DMS 273 (cell line): ENCODE measurements around the gene VARS1.
"Not testable (repeated sequence)": the region's sequence is repeated elsewhere in the genome, so short reads cannot be mapped to it uniquely, and the experiment has no call there.

Source experiments
- DNase-seq: peaks from one replicate; lab custom pipeline; 2025; ENCODE audit not compliant: unreplicated experiment; lab: John Stamatoyannopoulos, UW

VARS1 gene

GRCh38 chr6:31795616-31796298, at the start of gene VARS1:
Gene VARS1 (minus strand): TSS chr6:31795752. CDS start chr6:31795217, 535 bp downstream.
- peak; percentile 96 for DNase-seq

GRCh38 chr6:31844507-31844906, 49.0 kb upstream of the VARS1 start:
- no peak for DNase-seq

- DNase-seq = peak; percentile 58
These were observed 46.5 kb upstream of the VARS1 start for GRCh38 chr6:31842053-31842452.

- DNase-seq = not testable (repeated sequence)
These were observed 44.2 kb upstream of the VARS1 start for GRCh38 chr6:31839779-31840126.

GRCh38 chr6:31838968-31839367, 43.4 kb upstream of the VARS1 start:
- no peak for DNase-seq

- DNase-seq = not testable (repeated sequence)
These were observed 42.6 kb upstream of the VARS1 start for GRCh38 chr6:31838114-31838553.

- DNase-seq = no peak
These were observed 42.0 kb upstream of the VARS1 start for GRCh38 chr6:31837369-31838113.

GRCh38 chr6:31836474-31837368, 41.2 kb upstream of the VARS1 start:
- peak; percentile 51 for DNase-seq

GRCh38 chr6:31836047-31836473, 40.5 kb upstream of the VARS1 start:
- peak; percentile 40 for DNase-seq

GRCh38 chr6:31834367-31835250, 39.1 kb upstream of the VARS1 start:
- peak; percentile 98 for DNase-seq

- no peak for DNase-seq
These were observed 36.0 kb upstream of the VARS1 start for GRCh38 chr6:31831350-31832215.

- DNase-seq = no peak
These were observed 35.4 kb upstream of the VARS1 start for GRCh38 chr6:31830886-31831335.

- peak; percentile 76 for DNase-seq
These were observed 34.2 kb upstream of the VARS1 start for GRCh38 chr6:31829633-31830283.

- peak; percentile 100 for DNase-seq
These were observed 31.9 kb upstream of the VARS1 start, which contains the start of gene HSPA1B for GRCh38 chr6:31827286-31828079. Gene HSPA1B (plus strand): TSS chr6:31827738. CDS start chr6:31827951, 213 bp downstream.

- DNase-seq = peak; percentile 93
These were observed 31.3 kb upstream of the VARS1 start for GRCh38 chr6:31826793-31827285.

GRCh38 chr6:31825553-31825952, 30.0 kb upstream of the VARS1 start:
- DNase-seq = no peak

GRCh38 chr6:31823592-31824196, 28.1 kb upstream of the VARS1 start:
- DNase-seq = not testable (repeated sequence)
